HepG2 (cell line): Measurements from ENCODE around the gene LRRC27. TPM values are rescaled to one million over a fixed set of nuclear protein-coding genes. Genes with fewer than 3 reads are reported as not detected.

ENCODE experiments used
- ADNP ChIP-seq: sonication (generic); formaldehyde crosslinking; IDR thresholded peaks from 2 replicates; pipeline ENCODE4 v1.4.0; 2020; ENCODE audit warnings: missing genetic modification reagents
- AGO1 ChIP-seq: fragments of 200-400 bp; formaldehyde crosslinking; IDR thresholded peaks from 2 replicates; pipeline ENCODE4 v1.6.1; 2017; ENCODE audit warnings: mild to moderate bottlenecking, low read depth, low read length, moderate library complexity; ENCODE audit not compliant: poor library complexity, severe bottlenecking
- ATRX ChIP-seq: sonication (generic); formaldehyde crosslinking; IDR thresholded peaks from 2 replicates; pipeline ENCODE4 v1.4.0; 2020; ENCODE audit warnings: missing genetic modification reagents, borderline replicate concordance
- DPF2 ChIP-seq: sonication (generic); formaldehyde crosslinking; IDR thresholded peaks from 2 replicates; pipeline ENCODE4 v1.4.0; 2020; ENCODE audit warnings: mild to moderate bottlenecking, low read depth, missing genetic modification reagents, borderline replicate concordance
- ELF1 ChIP-seq: sonication (generic); formaldehyde crosslinking; IDR thresholded peaks from 2 replicates; pipeline ENCODE4 v1.4.0; 2020; ENCODE audit warnings: missing genetic modification reagents
- EP300 ChIP-seq, 3 experiments: sonication (generic) in 1 of 3; formaldehyde crosslinking in 1 of 3; IDR thresholded peaks; 2 replicates each; pipeline versions ENCODE4 v1.5.1 to v1.6.1; 2011 to 2020; ENCODE audit warnings: low read depth in 2 of 3, low read length in 2 of 3, borderline replicate concordance in 1 of 3, improper control_type of control experiment in 1 of 3, mild to moderate bottlenecking in 1 of 3, missing genetic modification reagents in 1 of 3, moderate library complexity in 1 of 3
- GABPA ChIP-seq, 2 experiments: IDR thresholded peaks; 2 replicates each; pipeline ENCODE4 v1.6.1; 2011 to 2016; ENCODE audit warnings: low read depth in 2 of 2, low read length in 1 of 2, missing biosample characterization in 1 of 2, missing genetic modification characterization in 1 of 2
- HINFP ChIP-seq: sonication (generic); formaldehyde crosslinking; IDR thresholded peaks from 2 replicates; pipeline ENCODE4 v1.4.0; 2020; ENCODE audit warnings: low read depth, mild to moderate bottlenecking, missing genetic modification reagents
- ISX ChIP-seq: sonication (generic); formaldehyde crosslinking; conservative IDR thresholded peaks from 2 replicates; pipeline ENCODE4 v1.5.0; 2020; ENCODE audit warnings: missing genetic modification reagents
- MXI1 ChIP-seq: IDR thresholded peaks from 3 replicates; pipeline ENCODE4 v1.6.1; 2012; ENCODE audit warnings: low read depth, low read length, inconsistent platforms, borderline replicate concordance
- MYPOP ChIP-seq: sonication (generic); formaldehyde crosslinking; IDR thresholded peaks from 2 replicates; pipeline ENCODE4 v1.8.1; 2023; ENCODE audit warnings: mild to moderate bottlenecking, moderate library complexity, missing genetic modification reagents
- NR2F2 ChIP-seq: IDR thresholded peaks from 2 replicates; pipeline ENCODE4 v1.6.1; 2012; ENCODE audit warnings: low read depth, inconsistent platforms, borderline replicate concordance
- PAX8 ChIP-seq: sonication (generic); formaldehyde crosslinking; IDR thresholded peaks from 2 replicates; pipeline ENCODE4 v1.8.0; 2022; ENCODE audit warnings: mild to moderate bottlenecking, missing genetic modification reagents, borderline replicate concordance
- PLRG1 ChIP-seq: fragments of 450-650 bp; conservative IDR thresholded peaks from 2 replicates; pipeline ENCODE4 v1.6.1; 2016
- RARA ChIP-seq: IDR thresholded peaks from 2 replicates; pipeline ENCODE4 v1.6.1; 2016; ENCODE audit warnings: missing genetic modification reagents, missing compliant biosample characterization
- RXRA ChIP-seq: sonication (generic); formaldehyde crosslinking; IDR thresholded peaks from 2 replicates; pipeline ENCODE4 v1.5.1; 2020; ENCODE audit warnings: missing genetic modification reagents
- SP5 ChIP-seq: IDR thresholded peaks from 2 replicates; pipeline ENCODE4 v1.6.1; 2016; ENCODE audit warnings: low read depth, borderline replicate concordance
- TEAD3 ChIP-seq: optimal IDR thresholded peaks from 2 replicates; pipeline ENCODE3; 2016; ENCODE audit warnings: borderline replicate concordance
- TFAP4 ChIP-seq: sonication (generic); IDR thresholded peaks from 2 replicates; pipeline ENCODE4 v1.6.1; 2016; ENCODE audit warnings: low read depth, borderline replicate concordance
- U2AF1 ChIP-seq: fragments of 200-400 bp; formaldehyde crosslinking; optimal IDR thresholded peaks from 2 replicates; pipeline ENCODE3; 2017; ENCODE audit warnings: mild to moderate bottlenecking, low read depth, low read length
- ZFX ChIP-seq: sonication (generic); formaldehyde crosslinking; IDR thresholded peaks from 2 replicates; pipeline ENCODE4 v1.4.0; 2020; ENCODE audit warnings: mild to moderate bottlenecking, low read depth, missing genetic modification reagents, moderate library complexity
- ZNF281 ChIP-seq: sonication (generic); formaldehyde crosslinking; IDR thresholded peaks from 2 replicates; pipeline ENCODE4 v1.4.0; 2020; ENCODE audit warnings: missing genetic modification reagents, borderline replicate concordance
- ZNF333 ChIP-seq: sonication (generic); formaldehyde crosslinking; IDR thresholded peaks from 2 replicates; pipeline ENCODE4 v1.4.0; 2020; ENCODE audit warnings: mild to moderate bottlenecking, missing genetic modification reagents, borderline replicate concordance
- ZNF441 ChIP-seq: sonication (generic); formaldehyde crosslinking; IDR thresholded peaks from 2 replicates; pipeline ENCODE4 v1.7.0; 2021; ENCODE audit warnings: missing genetic modification reagents, borderline replicate concordance
- polyA plus RNA-seq, 8 experiments: library from polyadenylated mRNA; depleted of rRNA in 3 of 8; stranded (reverse) in 7 of 8; unstranded in 1 of 8; fragments of >200 nt; fragmentation: Illumina TruSeq in 4 of 8; extraction: Trizol in 4 of 8; gene quantifications; 2 replicates each; pipeline versions ENCODE4 v1.2.1 to v1.2.3, GENCODE V29; 2011 to 2016; ENCODE audit warnings: low read depth in 4 of 8, missing spikeins in 1 of 8, mixed read lengths in 1 of 8; ENCODE audit not compliant: insufficient read depth in 1 of 8
- total RNA-seq, 5 experiments: library from RNA; depleted of rRNA; stranded (reverse); fragments of >200 nt; fragmentation: Illumina TruSeq; extraction: Trizol; gene quantifications; 2 replicates each; pipeline ENCODE4 v1.2.3, GENCODE V29; 2016; ENCODE audit warnings: low read depth in 1 of 5

Gene LRRC27
- total and polyA plus RNA-seq, 2 of the 13 experiments (the other 11 are each of a cell fraction or from before 2014, with no cell fraction given): 4.2 to 4.6 TPM

- TF ChIP-seq MYPOP (CRISPR knock-in tag) (no peak), ZNF281 (CRISPR knock-in tag) (0 out of 2 replicates have a peak, but pooled peaks have one; percentile 22), U2AF1 (no peak), PLRG1 (no peak), SP5 (CRISPR knock-in tag) (0 out of 2 replicates have a peak, but pooled peaks have one; percentile 17), GABPA (IDR thresholded peaks at IDR 0.05; ENCODE audit: low read depth, low read length) (no peak), GABPA (CRISPR knock-in tag; IDR thresholded peaks at IDR 0.05; ENCODE audit: low read depth) (0 out of 2 replicates have a peak, but pooled peaks have one; percentile 14), ISX (CRISPR knock-in tag) (no peak), RARA (CRISPR knock-in tag) (0 out of 2 replicates have a peak, but pooled peaks have one; percentile 23), ZFX (peak; percentile 50), ATRX (CRISPR knock-in tag) (no peak), TEAD3 (CRISPR knock-in tag) (peak; percentile 10), DPF2 (no peak), NR2F2 (no peak), TFAP4 (peak; percentile 43; the same call in 1 of the 2 replicates), ADNP (no peak), MXI1 (no peak), ZNF441 (no peak), ZNF333 (no peak), ELF1 (CRISPR knock-in tag) (0 out of 2 replicates have a peak, but pooled peaks have one; percentile 21), HINFP (no peak), EP300 (IDR thresholded peaks at IDR 0.05; ENCODE audit: low read depth in 2 of 2, low read length in 2 of 2) (no peak), EP300 (CRISPR knock-in tag; IDR thresholded peaks at IDR 0.05; ENCODE audit: borderline replicate concordance) (no peak), PAX8 (CRISPR knock-in tag) (no peak), RXRA (CRISPR knock-in tag) (0 out of 2 replicates have a peak, but pooled peaks have one; percentile 13), AGO1 (peak; percentile 45)
Measured at GRCh38 chr10:132407243-132407746, 75.3 kb downstream of the LRRC27 start (continued).
